Measurements from ENCODE around the gene PELI1.

GRCh38 chr2:64062840-64063239 lies 81.4 kb downstream of the PELI1 start:
- TF ChIP-seq EZH2 (IDR thresholded peaks at IDR 0.05; ENCODE audit: insufficient read depth, poor library complexity, severe bottlenecking) = no peak
- TF ChIP-seq EZH2phosphoT487 (IDR thresholded peaks at IDR 0.05; ENCODE audit: insufficient read depth, low read depth) = no peak

Data from GM23248 (cell line).